WTC11 (cell line): Measurements from ENCODE around the gene GOT2. TPM values are rescaled to one million over a fixed set of nuclear protein-coding genes. Genes with fewer than 3 reads are reported as not detected.

Source experiments
- ARID4B ChIP-seq: sonication (generic); formaldehyde crosslinking; IDR thresholded peaks from 2 replicates; pipeline ENCODE4 v1.8.0; 2023; ENCODE audit warnings: missing genetic modification reagents, mild to moderate bottlenecking, borderline replicate concordance
- E2F4 ChIP-seq: sonication (generic); formaldehyde crosslinking; IDR thresholded peaks from 2 replicates; pipeline ENCODE4 v1.8.1; 2022; ENCODE audit warnings: low read depth, mild to moderate bottlenecking, moderate library complexity, missing genetic modification reagents, borderline replicate concordance
- ESRRA ChIP-seq: sonication (generic); formaldehyde crosslinking; IDR thresholded peaks from 2 replicates; pipeline ENCODE4 v1.8.1; 2022; ENCODE audit warnings: mild to moderate bottlenecking, missing genetic modification reagents, borderline replicate concordance
- ETV6 ChIP-seq: sonication (generic); formaldehyde crosslinking; IDR thresholded peaks from 2 replicates; pipeline ENCODE4 v1.8.1; 2022; ENCODE audit warnings: mild to moderate bottlenecking, missing genetic modification reagents
- FOXP4 ChIP-seq: sonication (generic); formaldehyde crosslinking; IDR thresholded peaks from 2 replicates; pipeline ENCODE4 v1.8.0; 2022; ENCODE audit warnings: mild to moderate bottlenecking, missing genetic modification reagents
- GABPB1 ChIP-seq: sonication (generic); formaldehyde crosslinking; IDR thresholded peaks from 2 replicates; pipeline ENCODE4 v1.8.1; 2023; ENCODE audit warnings: mild to moderate bottlenecking, missing genetic modification reagents
- HMGXB4 ChIP-seq: sonication (generic); formaldehyde crosslinking; IDR thresholded peaks from 2 replicates; pipeline ENCODE4 v1.8.1; 2023; ENCODE audit warnings: mild to moderate bottlenecking, moderate library complexity, missing genetic modification reagents
- IRF2 ChIP-seq: sonication (generic); formaldehyde crosslinking; IDR thresholded peaks from 2 replicates; pipeline ENCODE4 v1.8.0; 2022; ENCODE audit warnings: low read depth, missing genetic modification reagents, borderline replicate concordance
- MLX ChIP-seq: sonication (generic); formaldehyde crosslinking; IDR thresholded peaks from 2 replicates; pipeline ENCODE4 v1.8.1; 2023; ENCODE audit warnings: mild to moderate bottlenecking, missing genetic modification reagents, moderate library complexity
- NFATC4 ChIP-seq: fragments of 250-450 bp; sonication (Bioruptor Pico); IDR thresholded peaks from 2 replicates; pipeline ENCODE4 v1.9.0; 2021; ENCODE audit warnings: mild to moderate bottlenecking
- SOX15 ChIP-seq: fragments of 250-450 bp; sonication (Bioruptor Pico); IDR thresholded peaks from 2 replicates; pipeline ENCODE4 v1.9.0; 2021; ENCODE audit warnings: mild to moderate bottlenecking
- USF1 ChIP-seq: sonication (generic); formaldehyde crosslinking; IDR thresholded peaks from 2 replicates; pipeline ENCODE4 v1.8.0; 2022; ENCODE audit warnings: mild to moderate bottlenecking, missing genetic modification reagents
- ZNF512 ChIP-seq: sonication (generic); formaldehyde crosslinking; IDR thresholded peaks from 2 replicates; pipeline ENCODE4 v1.8.1; 2022; ENCODE audit warnings: missing genetic modification reagents, borderline replicate concordance
- ZNF532 ChIP-seq: fragments of 250-450 bp; sonication (Bioruptor Pico); IDR thresholded peaks from 2 replicates; pipeline ENCODE4 v1.9.0; 2021; ENCODE audit warnings: mild to moderate bottlenecking, borderline replicate concordance
- total RNA-seq: library from RNA; stranded (reverse); gene quantifications from 3 replicates; pipeline ENCODE4 v1.2.3, GENCODE V29; 2021

The GOT2 gene
- total RNA-seq, 1 experiment from 2014 or later, result 192 TPM

GRCh38 chr16:58773870-58774269 lies 39.8 kb upstream of the GOT2 start (continued):
- TF ChIP-seq ZNF532 (CRISPR knock-in tag), result no peak
- TF ChIP-seq ZNF512 (CRISPR knock-in tag), result no peak
- no peak for TF ChIP-seq FOXP4 (CRISPR knock-in tag)
- TF ChIP-seq ESRRA (CRISPR knock-in tag), result no peak
- TF ChIP-seq ETV6 (CRISPR knock-in tag), result no peak
- TF ChIP-seq HMGXB4 (CRISPR knock-in tag), result no peak
- no peak for TF ChIP-seq GABPB1 (CRISPR knock-in tag)
- no peak for TF ChIP-seq USF1 (CRISPR knock-in tag)
- TF ChIP-seq SOX15 (CRISPR knock-in tag), result no peak
- no peak for TF ChIP-seq ARID4B (CRISPR knock-in tag)
- TF ChIP-seq NFATC4 (CRISPR knock-in tag), result no peak
- no peak for TF ChIP-seq IRF2 (CRISPR knock-in tag)
- TF ChIP-seq E2F4 (CRISPR knock-in tag), result no peak
- TF ChIP-seq MLX (CRISPR knock-in tag), result no peak
